Activated naive CD8-positive, alpha-beta T cell treated with anti-CD3 and anti-CD28 coated beads, Interleukin-2, amount 10 ng/mL, durations not matched to agents 7 days and 5 days (primary cell): Measurements from ENCODE around the gene SELPLG. TPM values are rescaled to one million over a fixed set of nuclear protein-coding genes. Genes with fewer than 3 reads are reported as not detected.

Source experiments
- ATAC-seq: fragments of 150-1000 bp; cut with Tn5 transposase; one replicate; pipeline ENCODE4 v1.10.0; 2021; ENCODE audit warnings: low read depth, moderate library complexity
- POLR2A ChIA-PET: fragments of 350-600 bp; sonication (Branson Sonifier 250); formaldehyde crosslinking; loops from one replicate; lab custom pipeline; 2021; ENCODE audit warnings: antibody characterized with exemption; lab: Charles Lee
- DNase-seq: peaks from one replicate; pipeline ENCODE4 v3.0.0; 2021
- H3K27ac Mint-ChIP-seq: one replicate; pipeline ENCODE4 v1.8.0; 2022; ENCODE audit warnings: mild to moderate bottlenecking, mixed read lengths
- H3K27me3 Mint-ChIP-seq: one replicate; pipeline ENCODE4 v1.8.0; 2022; ENCODE audit warnings: mild to moderate bottlenecking, moderate library complexity, mixed read lengths
- H3K36me3 Mint-ChIP-seq: one replicate; pipeline ENCODE4 v1.8.0; 2021; ENCODE audit warnings: mild to moderate bottlenecking, mixed read lengths
- H3K4me1 Mint-ChIP-seq: one replicate; pipeline ENCODE4 v1.8.0; 2021; ENCODE audit warnings: mixed read lengths
- H3K4me3 Mint-ChIP-seq: one replicate; pipeline ENCODE4 v1.8.0; 2022; ENCODE audit warnings: mild to moderate bottlenecking, moderate library complexity, mixed read lengths
- H3K9me3 Mint-ChIP-seq: one replicate; pipeline ENCODE4 v1.8.0; 2021; ENCODE audit warnings: mixed read lengths
- total RNA-seq, 2 experiments: library from RNA; stranded (reverse); gene quantifications; one replicate each; pipeline ENCODE4 v1.2.3, GENCODE V29; 2021

Gene SELPLG
- total RNA-seq, 2 experiments from 2014 or later, result 159 to 163 TPM

DNA sequence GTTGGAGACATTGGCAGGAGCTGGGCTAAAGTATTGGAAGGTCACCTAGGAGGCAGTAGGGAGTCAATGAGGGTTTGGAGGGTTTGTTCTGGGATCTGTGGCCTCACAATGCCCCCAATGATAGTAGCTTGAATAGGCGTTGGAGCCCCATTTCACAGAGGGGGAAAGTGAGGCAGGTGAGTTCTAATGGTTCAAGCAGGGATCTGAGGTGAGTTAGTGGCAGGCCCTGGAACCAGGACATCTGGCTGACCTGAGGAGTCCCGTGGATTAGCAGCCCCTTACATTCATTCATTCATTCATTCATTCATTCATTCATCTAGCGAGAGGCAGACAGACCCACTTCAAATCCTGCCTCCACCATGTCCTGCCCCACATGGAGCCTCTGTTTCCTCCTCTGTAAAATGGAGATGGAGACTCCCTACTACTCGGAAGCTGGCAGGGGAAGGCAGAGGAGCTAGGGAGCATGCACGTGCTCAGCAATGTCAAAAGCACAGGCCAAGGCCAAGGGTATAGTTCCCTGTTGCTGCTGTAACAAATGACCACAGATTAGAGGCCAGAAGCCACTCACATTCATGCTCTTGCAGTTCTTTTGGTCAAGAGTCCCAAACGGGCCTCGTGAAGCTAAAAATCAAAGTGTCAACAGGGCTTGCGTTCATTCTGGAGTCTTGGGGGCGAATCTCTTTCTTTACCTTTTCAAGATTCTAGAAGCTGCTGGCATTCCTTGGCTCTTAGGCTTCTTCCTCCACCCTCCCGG lies 33.6 kb downstream of the SELPLG start:
- DNase-seq, result no peak
- no peaks in the 10 kb centered on the region for H3K4me1 Mint-ChIP-seq
- H3K36me3 Mint-ChIP-seq, result no peaks in the 10 kb centered on the region
- no peak for ATAC-seq
- peaks cover 8% of the 10 kb centered on the region for H3K27me3 Mint-ChIP-seq
- H3K27ac Mint-ChIP-seq, result no peak overlapping the region
- no peaks in the 10 kb centered on the region for H3K9me3 Mint-ChIP-seq
- H3K4me3 Mint-ChIP-seq, result no peak overlapping the region
- POLR2A ChIA-PET, result no interaction called here

DNA sequence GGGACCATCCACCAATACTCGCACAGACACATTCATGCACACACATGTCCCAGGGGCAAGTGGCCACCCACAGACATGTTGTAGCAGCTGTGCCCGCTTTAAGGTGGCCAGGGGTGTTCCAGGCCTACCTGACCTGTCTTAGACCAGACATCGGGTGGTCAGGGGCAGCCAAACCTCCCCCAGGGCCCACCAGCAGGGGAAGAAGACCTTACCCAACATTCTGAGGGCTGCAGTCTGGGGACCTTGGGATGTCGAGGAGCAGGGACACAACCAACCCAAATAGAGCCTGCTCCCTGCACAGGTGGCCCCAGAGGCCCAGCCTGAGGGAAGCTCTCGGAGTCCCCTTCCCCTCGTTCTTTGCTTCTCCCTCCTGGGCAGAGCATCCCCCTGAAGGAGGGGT lies 34.2 kb downstream of the SELPLG start:
- H3K27me3 Mint-ChIP-seq, result peaks cover 7% of the 10 kb centered on the region
- POLR2A ChIA-PET, result no interaction called here
- no peak overlapping the region for H3K27ac Mint-ChIP-seq
- no peaks in the 10 kb centered on the region for H3K9me3 Mint-ChIP-seq
- H3K4me1 Mint-ChIP-seq, result no peaks in the 10 kb centered on the region
- no peak overlapping the region for H3K4me3 Mint-ChIP-seq
- no peak for ATAC-seq
- no peaks in the 10 kb centered on the region for H3K36me3 Mint-ChIP-seq
- DNase-seq, result no peak

DNA sequence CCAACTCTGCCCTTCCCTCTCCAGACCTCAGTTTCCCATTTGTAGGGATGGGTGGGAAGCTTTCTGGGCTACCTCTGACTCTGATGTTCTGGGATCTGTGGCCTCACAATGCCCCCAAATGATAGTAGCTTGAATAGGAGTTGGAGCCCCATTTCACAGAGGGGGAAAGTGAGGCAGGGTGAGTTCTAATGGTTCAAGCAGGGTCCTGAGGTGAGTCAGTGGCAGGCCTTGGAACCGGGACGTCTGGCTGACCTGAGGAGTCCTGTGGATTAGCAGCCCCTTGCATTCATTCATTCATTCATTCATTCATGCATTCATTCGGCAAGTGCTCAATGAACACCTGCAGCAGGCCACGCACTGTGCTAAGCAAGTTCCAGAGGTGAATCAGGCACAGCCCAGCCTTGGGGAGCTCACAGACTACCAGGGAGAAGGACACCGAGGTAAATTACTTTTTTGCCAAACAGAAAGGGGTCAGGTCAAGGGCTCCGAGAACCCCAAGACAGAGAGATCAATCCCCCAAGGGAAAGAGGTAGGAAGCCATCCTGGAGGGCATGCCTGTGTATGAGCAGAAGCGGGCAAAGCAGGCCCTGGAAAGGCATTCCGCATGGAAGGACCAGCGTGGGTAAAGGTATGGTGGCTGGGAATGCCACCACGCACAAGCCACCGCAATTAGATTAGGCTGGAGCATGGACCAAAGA lies 35.0 kb downstream of the SELPLG start:
- POLR2A ChIA-PET, result no interaction called here
- no peak overlapping the region for H3K4me3 Mint-ChIP-seq
- H3K4me1 Mint-ChIP-seq, result no peaks in the 10 kb centered on the region
- H3K9me3 Mint-ChIP-seq, result no peaks in the 10 kb centered on the region
- peaks cover 5% of the 10 kb centered on the region for H3K27me3 Mint-ChIP-seq
- H3K36me3 Mint-ChIP-seq, result no peaks in the 10 kb centered on the region
- DNase-seq, result no peak
- no peak overlapping the region for H3K27ac Mint-ChIP-seq
- no peak for ATAC-seq

DNA sequence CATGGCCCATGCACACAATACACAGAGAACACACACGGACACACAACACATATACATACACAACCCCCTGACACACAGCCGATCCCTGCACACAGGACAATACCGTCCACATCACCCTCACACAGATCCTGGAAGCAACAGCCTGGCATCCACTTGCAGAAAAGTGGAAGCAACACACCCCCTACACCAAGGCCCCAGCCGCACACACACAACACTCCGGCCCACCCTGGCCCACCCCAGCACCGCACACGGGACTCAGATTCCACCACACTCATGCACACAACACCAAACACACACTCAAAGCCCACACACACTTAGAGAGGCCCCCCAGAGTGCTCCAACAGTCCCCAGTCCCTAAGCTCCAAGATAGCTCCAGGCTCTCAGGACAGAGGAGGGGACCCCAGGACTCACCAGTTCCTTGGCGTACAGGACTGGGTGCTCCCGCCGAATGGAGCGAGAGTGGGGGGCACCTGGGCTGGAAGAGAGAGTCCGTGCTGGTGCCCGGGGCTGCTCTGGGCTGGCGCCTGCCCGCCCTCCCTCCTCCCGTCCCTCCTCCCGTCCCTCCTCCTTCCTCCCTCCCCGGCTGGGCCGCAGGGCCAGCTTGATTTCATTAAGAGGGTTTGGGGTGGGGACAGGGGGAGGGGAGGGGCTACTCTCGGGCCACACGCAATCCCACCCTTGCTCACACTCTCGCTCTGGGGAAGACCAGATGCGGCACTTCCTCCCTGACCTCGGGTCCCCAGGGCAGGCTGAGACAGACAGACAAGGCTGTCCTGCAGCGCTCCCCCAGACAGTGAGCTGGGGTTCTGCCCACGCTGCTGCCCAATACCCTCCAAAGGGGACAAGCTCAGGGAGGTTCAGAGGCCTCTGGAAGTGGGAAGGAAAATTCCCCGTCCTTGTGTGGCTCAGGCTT lies 35.9 kb downstream of the SELPLG start, which contains the start of gene TMEM119:
TMEM119 (minus strand) TSS at position 526 of the 913 bp plus-strand sequence. CDS start 5,701 bp downstream, outside the sequence.
- Mint-ChIP-seq H3K27ac (no peak within 1 kb of the TSS), H3K27me3 (peaks cover 5% of the 10 kb centered on the region), H3K4me1 (no peaks in the 10 kb centered on the region), H3K9me3 (no peaks in the 10 kb centered on the region), H3K36me3 (no peaks in the 10 kb centered on the region), H3K4me3 (no peak within 1 kb of the TSS)
- POLR2A ChIA-PET, result no interaction called here
- ATAC-seq (no peak), DNase-seq (no peak)

DNA sequence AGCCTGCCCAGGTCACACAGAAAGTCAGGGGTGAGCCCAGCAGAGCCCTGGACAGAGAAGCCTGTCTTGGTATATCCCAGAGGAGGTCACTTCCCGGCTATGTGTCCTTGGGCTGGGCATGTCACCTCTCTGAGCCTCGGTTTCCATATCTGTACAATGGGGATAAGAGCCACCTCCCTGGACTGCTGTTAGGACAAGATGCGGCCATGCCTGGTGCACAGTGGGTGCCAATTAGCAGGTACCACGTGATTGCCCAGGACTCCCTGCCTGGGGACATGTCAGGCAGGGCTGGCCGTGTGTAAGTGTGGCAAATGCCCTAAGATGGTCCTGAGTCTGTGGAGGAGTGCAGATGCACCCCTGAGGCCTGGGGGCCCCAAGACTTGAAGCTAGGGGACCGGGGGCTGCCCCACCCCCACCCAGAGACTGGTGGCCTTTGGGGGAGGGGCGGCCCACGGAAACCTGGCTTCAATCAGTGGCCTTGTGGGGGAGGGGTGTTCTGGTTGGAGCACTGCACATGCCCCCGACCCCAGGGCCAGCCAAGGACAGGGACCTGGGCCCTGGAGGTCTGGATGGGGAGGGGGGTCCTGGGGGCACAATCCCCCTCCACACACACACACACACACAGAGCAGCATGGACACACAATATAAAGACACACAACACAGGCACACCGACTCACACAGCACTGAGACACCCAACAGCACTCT lies 36.7 kb downstream of the SELPLG start:
- Mint-ChIP-seq H3K4me1 (no peaks in the 10 kb centered on the region), H3K9me3 (no peaks in the 10 kb centered on the region), H3K27ac (no peak overlapping the region), H3K27me3 (peaks cover 3% of the 10 kb centered on the region), H3K4me3 (no peak overlapping the region), H3K36me3 (no peaks in the 10 kb centered on the region)
- POLR2A ChIA-PET, result no interaction called here
- ATAC-seq (no peak), DNase-seq (no peak)

DNA sequence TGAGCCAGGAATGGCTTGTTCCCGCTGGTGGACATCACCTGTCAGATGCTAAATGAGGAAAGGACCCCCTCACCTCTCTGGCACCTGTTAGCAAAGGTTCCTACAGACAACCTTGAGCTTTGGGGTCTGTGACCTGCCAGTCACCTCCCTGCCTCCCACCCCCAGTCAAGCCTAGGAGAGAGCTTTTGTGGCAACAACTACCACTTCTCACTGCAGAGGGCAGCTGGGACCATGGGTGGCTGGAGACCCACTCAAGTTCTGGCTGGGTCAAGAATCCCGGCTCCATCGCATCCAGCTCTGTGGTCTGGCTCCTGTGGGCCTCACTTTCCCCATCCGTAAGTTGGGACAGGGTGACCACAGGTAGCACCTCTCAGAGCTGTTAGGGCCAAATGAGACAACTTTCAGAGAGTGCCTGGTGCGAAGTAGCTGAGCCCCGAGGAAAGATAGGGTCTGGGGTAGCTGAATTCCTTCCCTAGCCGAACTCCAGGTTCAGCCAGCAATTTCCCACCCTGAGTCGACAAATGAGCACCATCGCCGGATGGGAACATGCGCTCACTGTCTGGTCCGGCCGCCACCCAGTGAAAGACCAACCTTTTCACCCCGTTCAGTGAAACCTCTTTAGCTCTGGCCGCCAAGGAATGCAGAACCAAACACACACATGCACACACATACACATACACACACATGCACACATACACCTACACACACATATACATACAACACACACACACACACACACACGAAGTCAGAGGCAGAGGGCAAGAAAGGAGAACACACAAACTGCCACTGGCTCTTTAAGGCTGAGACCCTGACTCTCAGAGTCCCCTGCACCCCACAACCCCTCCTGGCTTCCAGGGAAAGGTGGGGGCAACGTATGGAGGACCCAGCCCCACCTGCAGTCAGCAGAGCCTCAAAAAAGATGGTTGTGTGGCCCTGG lies 37.7 kb downstream of the SELPLG start:
- H3K36me3 Mint-ChIP-seq, result no peaks in the 10 kb centered on the region
- DNase-seq, result no peak
- POLR2A ChIA-PET, result interaction anchor here (0.6 kb wide), 1 partner anchor 395 kb away, joined by 3 read pairs; no protein-coding TSS in a partner anchor
- no peak overlapping the region for H3K4me3 Mint-ChIP-seq
- no peak overlapping the region for H3K27ac Mint-ChIP-seq
- H3K9me3 Mint-ChIP-seq, result no peaks in the 10 kb centered on the region
- H3K27me3 Mint-ChIP-seq, result peaks cover 3% of the 10 kb centered on the region
- no peaks in the 10 kb centered on the region for H3K4me1 Mint-ChIP-seq
- no peak for ATAC-seq

DNA sequence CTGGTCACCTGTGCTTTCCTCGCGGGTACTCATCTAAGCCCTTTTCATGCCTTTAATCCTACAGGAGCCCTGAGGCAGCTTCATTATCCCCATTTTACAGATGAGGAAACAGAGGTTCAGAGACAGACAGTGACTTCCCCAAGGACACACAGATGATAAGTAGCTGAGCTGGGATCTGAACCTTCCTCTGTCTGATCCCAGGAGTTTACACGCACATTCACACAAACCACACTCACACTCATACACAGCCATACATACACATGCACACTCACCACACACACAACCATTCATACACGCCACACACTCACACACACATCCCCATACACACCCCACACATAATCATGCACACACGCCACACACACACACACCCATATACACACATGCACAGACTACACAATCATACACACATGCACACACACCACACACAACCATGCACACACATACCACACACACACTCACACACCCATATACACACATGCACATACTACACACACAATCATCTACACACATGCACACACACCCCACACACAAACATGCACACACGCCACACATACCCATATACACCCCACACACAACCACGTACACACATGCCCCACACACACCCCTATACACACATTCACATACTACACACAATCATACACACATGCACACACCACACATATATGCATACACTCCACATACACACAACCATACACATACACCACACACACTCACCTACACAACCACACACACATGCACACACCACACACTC lies 38.6 kb downstream of the SELPLG start:
- H3K4me3 Mint-ChIP-seq, result no peak overlapping the region
- ATAC-seq (no peak), DNase-seq (no peak)
- no peaks in the 10 kb centered on the region for H3K4me1 Mint-ChIP-seq
- H3K9me3 Mint-ChIP-seq, result no peaks in the 10 kb centered on the region
- POLR2A ChIA-PET, result no interaction called here
- H3K27ac Mint-ChIP-seq, result no peak overlapping the region
- peaks cover 2% of the 10 kb centered on the region for H3K27me3 Mint-ChIP-seq
- no peaks in the 10 kb centered on the region for H3K36me3 Mint-ChIP-seq

DNA sequence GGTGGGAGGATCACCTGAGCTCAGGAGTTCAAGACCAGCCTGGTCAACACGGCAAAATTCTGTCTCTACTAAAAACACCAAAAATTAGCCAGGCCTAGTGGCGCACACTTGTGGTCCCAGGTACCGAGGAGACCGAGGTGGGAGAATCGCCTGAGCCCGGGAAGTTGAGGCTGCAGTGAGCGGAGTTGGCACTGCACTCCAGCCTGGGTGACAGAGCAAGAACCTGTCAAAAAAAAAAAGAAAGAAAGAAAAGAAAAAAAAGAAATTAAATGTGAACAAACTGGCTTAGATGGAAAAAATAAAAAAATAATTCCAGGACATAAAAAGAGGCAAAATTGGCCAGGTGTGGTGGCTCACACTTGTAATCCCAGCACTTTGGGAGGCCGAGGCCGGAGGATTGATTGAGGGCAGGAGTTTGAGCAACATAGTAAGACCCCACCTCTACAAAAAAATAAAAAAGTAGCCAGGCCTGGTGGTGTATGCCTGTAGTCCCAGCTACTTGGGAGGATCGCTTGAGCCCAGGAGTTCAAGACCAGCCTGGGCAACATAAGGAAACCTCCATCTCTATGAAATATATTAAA lies 39.3 kb downstream of the SELPLG start:
- Mint-ChIP-seq H3K4me1 (no peaks in the 10 kb centered on the region), H3K27ac (no peak overlapping the region), H3K27me3 (no peaks in the 10 kb centered on the region), H3K9me3 (no peaks in the 10 kb centered on the region), H3K36me3 (no peaks in the 10 kb centered on the region), H3K4me3 (no peak overlapping the region)
- DNase-seq, result no peak
- POLR2A ChIA-PET, result no interaction called here
- ATAC-seq, result no peak

DNA sequence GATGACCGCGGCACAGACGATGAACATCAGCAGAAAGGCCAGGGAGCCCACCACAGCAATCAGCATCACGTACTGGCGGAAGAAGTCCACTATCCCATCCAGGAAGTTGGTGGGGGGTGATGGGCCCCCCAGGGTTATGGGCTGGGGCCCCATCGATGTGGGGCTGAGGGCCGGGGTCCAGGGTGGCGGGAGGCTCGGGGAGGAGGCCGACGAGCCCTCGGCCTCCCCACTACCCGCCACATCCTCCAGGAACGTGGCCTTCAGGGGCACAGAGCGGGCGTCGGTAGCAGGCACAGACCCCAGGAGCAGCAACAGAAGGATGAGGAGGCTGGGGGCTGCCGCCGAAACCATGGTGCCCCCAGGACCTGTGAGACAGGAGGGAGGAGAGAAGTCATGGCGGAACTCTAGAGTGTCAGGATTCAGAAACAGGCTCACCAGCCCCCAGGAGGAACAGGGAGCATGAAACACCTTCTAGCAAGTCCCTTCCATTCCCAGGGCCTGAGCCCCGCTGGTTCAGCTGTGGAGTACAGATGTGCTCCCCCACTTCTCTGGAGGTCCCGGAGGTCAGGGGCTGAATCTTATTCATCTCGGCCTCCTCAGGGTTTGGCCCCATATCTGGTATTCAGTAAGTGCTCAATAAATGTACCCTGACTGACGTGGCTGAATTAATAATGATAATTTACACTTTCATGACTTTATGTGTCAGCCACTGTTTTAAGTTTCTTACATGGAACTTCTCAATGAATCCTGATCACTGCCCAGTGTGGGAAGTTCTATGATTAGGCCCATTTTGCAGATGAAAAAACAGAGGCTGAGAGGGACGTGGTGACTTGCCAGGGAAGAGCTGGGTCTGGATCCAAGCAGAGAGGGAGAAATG lies 41.4 kb downstream of the SELPLG start:
- H3K4me1 Mint-ChIP-seq, result no peaks in the 10 kb centered on the region
- H3K27me3 Mint-ChIP-seq, result peaks cover 2% of the 10 kb centered on the region
- no peaks in the 10 kb centered on the region for H3K36me3 Mint-ChIP-seq
- POLR2A ChIA-PET, result interaction anchor here (0.6 to 1.0 kb wide), 2 partner anchors 14 to 19 kb away, joined by 3 to 4 read pairs; no protein-coding TSS in a partner anchor
- H3K4me3 Mint-ChIP-seq, result no peak overlapping the region
- H3K27ac Mint-ChIP-seq, result no peak overlapping the region
- ATAC-seq (no peak), DNase-seq (no peak)
- no peaks in the 10 kb centered on the region for H3K9me3 Mint-ChIP-seq

DNA sequence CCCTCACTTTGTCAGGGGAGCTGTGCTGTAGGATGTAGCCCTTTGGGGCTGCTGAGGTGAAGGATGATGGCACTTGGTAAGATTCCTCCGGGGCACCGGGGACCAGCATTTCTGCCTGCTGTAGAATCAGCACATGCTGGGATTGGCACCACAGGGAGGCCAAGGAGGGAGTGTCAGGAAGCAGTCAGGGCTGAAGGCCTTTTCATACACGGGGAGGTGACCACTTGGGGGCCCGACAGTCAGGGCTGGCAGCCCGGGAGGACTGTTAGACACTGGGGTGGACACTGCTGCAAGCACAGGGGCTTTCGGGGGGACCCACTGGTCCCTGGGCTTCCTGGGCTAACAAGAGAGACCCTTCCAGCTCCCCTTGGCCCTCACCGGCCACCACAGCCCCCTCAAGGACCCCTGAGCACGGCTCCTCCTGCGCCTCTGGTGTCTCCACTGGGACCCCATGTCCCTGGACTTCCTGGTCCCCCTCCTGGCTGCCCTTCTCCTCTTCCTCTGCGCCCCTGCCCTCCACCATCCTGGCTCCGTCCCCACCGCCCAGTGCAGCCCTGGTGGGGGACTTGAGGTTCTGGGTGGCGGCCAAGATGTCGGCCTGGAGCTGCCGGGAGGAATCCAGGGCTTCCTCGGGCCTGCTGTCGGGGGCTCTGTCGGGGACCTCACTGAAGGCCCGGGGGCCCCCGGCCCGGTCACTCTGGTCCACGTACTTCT lies 42.3 kb downstream of the SELPLG start:
- DNase-seq, result no peak
- POLR2A ChIA-PET, result no interaction called here
- no peaks in the 10 kb centered on the region for H3K4me1 Mint-ChIP-seq

More for the DNA sequence above, 42.3 kb downstream of the SELPLG start:
- Mint-ChIP-seq H3K4me3 (no peak overlapping the region), H3K27me3 (peaks cover 2% of the 10 kb centered on the region), H3K9me3 (no peaks in the 10 kb centered on the region), H3K27ac (no peak overlapping the region), H3K36me3 (no peaks in the 10 kb centered on the region)
- ATAC-seq, result no peak
